HCT116 (cell line): ENCODE data around the gene ATP13A3. TPM values are rescaled to one million over a fixed set of nuclear protein-coding genes. Genes with fewer than 3 reads are reported as not detected.

Experiments
- ATAC-seq: fragments of 200-7000 bp; cut with Tn5 transposase; 2 replicates; pipeline ENCODE4 v1.9.1; 2020; ENCODE audit warnings: mild to moderate bottlenecking, moderate library complexity
- BruUV-seq: library from RNA; stranded (reverse); fragments of 400-500 nt; replicated peaks from 2 replicates; lab custom pipeline; 2021; lab: Mats Ljungman, UMichigan
- CTCF ChIA-PET: fragments of 300-600 bp; sonication (Branson Sonifier 250); formaldehyde crosslinking; loops from one replicate; lab custom pipeline; 2021; ENCODE audit warnings: antibody characterized with exemption; lab: Charles Lee
- POLR2A ChIA-PET: fragments of 300-600, 350-600 bp; sonication (Branson Sonifier 250); formaldehyde crosslinking; loops from one replicate; lab custom pipeline; 2021; ENCODE audit warnings: antibody characterized with exemption; lab: Charles Lee
- RAD21 ChIA-PET, 2 experiments: fragments of 300-600 bp; sonication (Branson Sonifier 250); formaldehyde crosslinking; loops; one replicate each; lab custom pipeline; 2023; ENCODE audit warnings: low total read pairs in 2 of 2; ENCODE audit not compliant: uncharacterized antibody in 2 of 2, unreplicated experiment in 2 of 2, low non-redundant PET in 1 of 2; lab: Charles Lee
- DNase-seq: peaks from one replicate; pipeline ENCODE4 v3.0.0-alpha.2; 2010; ENCODE audit warnings: low read depth, low spot score
- H2AFZ ChIP-seq: fragments of 200-600 bp; shearing (Covaris generic), sonication (generic); 2 replicates; pipeline ENCODE4 v1.6.1; 2017; ENCODE audit warnings: low read depth, mixed run types, mixed read lengths, antibody characterized with exemption, low read length; ENCODE audit not compliant: poor library complexity, severe bottlenecking
- H3K27ac ChIP-seq: 2 replicates; pipeline ENCODE4 v1.5.1; 2012; ENCODE audit warnings: low read depth, low read length
- H3K27me3 ChIP-seq: fragments of 200-600 bp; sonication (generic); 2 replicates; pipeline ENCODE4 v1.6.1; 2016; ENCODE audit warnings: mixed run types, low read length, mixed read lengths; ENCODE audit not compliant: insufficient read depth
- H3K36me3 ChIP-seq, 2 experiments: fragments of 200-500 bp in 1 of 2; fragments of 200-600 bp in 1 of 2; sonication (Bioruptor generic) in 1 of 2; sonication (generic) in 1 of 2; 2 replicates each; pipeline versions ENCODE4 v1.5.1 to v1.6.1; 2014 to 2016; ENCODE audit warnings: low read length in 2 of 2, inconsistent platforms in 1 of 2, mixed read lengths in 1 of 2, mixed run types in 1 of 2; ENCODE audit not compliant: insufficient read depth in 2 of 2, control insufficient read depth in 1 of 2
- H3K4me1 ChIP-seq, 2 experiments: fragments of 200-600 bp in 1 of 2; sonication (generic) in 1 of 2; 2 replicates each; pipeline versions ENCODE4 v1.5.1 to v1.6.1; 2012 to 2017; ENCODE audit warnings: low read length in 2 of 2, inconsistent platforms in 1 of 2, mild to moderate bottlenecking in 1 of 2, mixed read lengths in 1 of 2, mixed run types in 1 of 2, moderate library complexity in 1 of 2; ENCODE audit not compliant: insufficient read depth in 2 of 2, control insufficient read depth in 1 of 2
- H3K4me2 ChIP-seq: fragments of 200-600 bp; sonication (generic); 2 replicates; pipeline ENCODE4 v1.6.1; 2017; ENCODE audit warnings: mixed run types, low read length, mixed read lengths
- H3K4me3 ChIP-seq, 2 experiments: fragments of 200-600 bp in 1 of 2; sonication (generic) in 1 of 2; replicated peaks in 1 of 2; 2 replicates each; pipeline ENCODE4 v1.5.1; 2011 to 2016; ENCODE audit warnings: low read length in 2 of 2, control low read depth in 1 of 2, low read depth in 1 of 2, mild to moderate bottlenecking in 1 of 2, mixed read lengths in 1 of 2, mixed run types in 1 of 2
- H3K79me2 ChIP-seq: fragments of 200-600 bp; sonication (generic); 2 replicates; pipeline ENCODE4 v1.6.1; 2017; ENCODE audit warnings: mild to moderate bottlenecking, mixed run types, low read length, moderate library complexity, mixed read lengths; ENCODE audit not compliant: insufficient read depth
- H3K9ac ChIP-seq: fragments of 200-600 bp; sonication (generic); 2 replicates; pipeline ENCODE4 v1.6.1; 2016; ENCODE audit warnings: low read length, mixed read lengths
- H3K9me2 ChIP-seq: fragments of 200-600 bp; sonication (generic), shearing (Covaris generic); 2 replicates; pipeline ENCODE4 v1.6.1; 2017; ENCODE audit warnings: mixed run types, mild to moderate bottlenecking, moderate library complexity; ENCODE audit not compliant: insufficient read depth
- H3K9me3 ChIP-seq, 2 experiments: fragments of 200-500 bp in 1 of 2; fragments of 200-600 bp in 1 of 2; sonication (Bioruptor generic) in 1 of 2; sonication (generic) in 1 of 2; 2 replicates each; pipeline ENCODE4 v1.6.1; 2014 to 2017; ENCODE audit warnings: low read length in 2 of 2, mixed read lengths in 2 of 2, inconsistent platforms in 1 of 2, low read depth in 1 of 2, mild to moderate bottlenecking in 1 of 2, mixed run types in 1 of 2, moderate library complexity in 1 of 2; ENCODE audit not compliant: control insufficient read depth in 1 of 2, insufficient read depth in 1 of 2
- H4K20me1 ChIP-seq: fragments of 200-600 bp; sonication (generic), shearing (Covaris generic); 2 replicates; pipeline ENCODE4 v1.6.1; 2017; ENCODE audit warnings: mixed run types, mild to moderate bottlenecking, moderate library complexity; ENCODE audit not compliant: insufficient read depth
- ATF3 ChIP-seq: IDR thresholded peaks from 2 replicates; pipeline ENCODE4 v1.6.1; 2012
- CBX3 ChIP-seq: IDR thresholded peaks from 2 replicates; pipeline ENCODE4 v1.6.1; 2012; ENCODE audit warnings: low read depth
- CEBPB ChIP-seq: IDR thresholded peaks from 2 replicates; pipeline ENCODE4 v1.6.1; 2012; ENCODE audit warnings: low read depth
- EGR1 ChIP-seq: IDR thresholded peaks from 2 replicates; pipeline ENCODE4 v1.6.1; 2012; ENCODE audit warnings: low read depth
- ELF1 ChIP-seq: IDR thresholded peaks from 2 replicates; pipeline ENCODE4 v1.6.1; 2012; ENCODE audit warnings: low read depth, borderline replicate concordance
- EZH2 ChIP-seq: fragments of 200-600 bp; sonication (generic); IDR thresholded peaks from 2 replicates; pipeline ENCODE4 v1.6.1; 2017; ENCODE audit warnings: antibody characterized with exemption, mixed run types
- EZH2phosphoT487 ChIP-seq: fragments of 200-600 bp; IDR thresholded peaks from 2 replicates; pipeline ENCODE4 v1.6.1; 2018; ENCODE audit warnings: antibody characterized with exemption, borderline replicate concordance
- JUND ChIP-seq: IDR thresholded peaks from 2 replicates; pipeline ENCODE4 v1.6.1; 2012
- POLR2A ChIP-seq: IDR thresholded peaks from 2 replicates; pipeline ENCODE4 v1.7.0; 2011; ENCODE audit warnings: borderline replicate concordance; ENCODE audit not compliant: insufficient read depth, insufficient read length; ENCODE audit errors: extremely low read depth
- RAD21 ChIP-seq: IDR thresholded peaks from 2 replicates; pipeline ENCODE4 v1.6.1; 2012; ENCODE audit warnings: low read depth, mild to moderate bottlenecking
- YY1 ChIP-seq: IDR thresholded peaks from 2 replicates; pipeline ENCODE4 v1.6.1; 2011; ENCODE audit warnings: low read length, low read depth, moderate library complexity, mild to moderate bottlenecking; ENCODE audit not compliant: insufficient replicate concordance; ENCODE audit errors: extremely low read depth
- ZBTB33 ChIP-seq: IDR thresholded peaks from 2 replicates; pipeline ENCODE4 v1.6.1; 2011; ENCODE audit warnings: mild to moderate bottlenecking, low read length, moderate library complexity; ENCODE audit not compliant: insufficient replicate concordance; ENCODE audit errors: extremely low read depth
- ZFX ChIP-seq: fragments of 450-650 bp; IDR thresholded peaks from 2 replicates; pipeline ENCODE4 v1.6.1; 2017
- intact Hi-C: fragments of 100-400 bp; cut with micrococcal nuclease; formaldehyde crosslinking; loops from 2 replicates; pipeline ENCODE4 v1.10.0; 2022
- total RNA-seq: library from RNA; stranded (reverse); gene quantifications from one replicate; pipeline ENCODE4 v1.2.1, GENCODE V29; 2021; ENCODE audit not compliant: unreplicated experiment

ATP13A3 gene
- total RNA-seq, 1 experiment from 2014 or later = 139 TPM

GRCh38 chr3:194424373-194424772 lies 62.4 kb downstream of the ATP13A3 start:
- DNase-seq (no peak), ATAC-seq (0 out of 2 replicates have a peak, but pooled peaks have one; percentile 36)
- Histone ChIP-seq H3K4me2 (no peak overlapping the region), H3K36me3 (peaks cover 24 to 50% of the 10 kb centered on the region in 2 experiments), H3K9me2 (no peaks in the 10 kb centered on the region), H3K4me3 (no peak overlapping the region), H2AFZ (no peak overlapping the region), H3K9me3 (no peaks in the 10 kb centered on the region), H3K9ac (no peak overlapping the region), H3K27ac (no peak overlapping the region), H3K4me1 (no peaks in the 10 kb centered on the region), H3K79me2 (peaks cover 5% of the 10 kb centered on the region; the same call in 1 of the 2 replicates), H4K20me1 (0 out of 2 replicates have a peak, but pooled peaks cover 6% of the 10 kb centered on the region), H3K27me3 (no peaks in the 10 kb centered on the region)
- RAD21 ChIA-PET = no interaction called here
- CTCF ChIA-PET = no interaction called here
- POLR2A ChIA-PET = no interaction called here
- TF ChIP-seq CBX3 = no peak
- TF ChIP-seq RAD21 = no peak
- no peak for TF ChIP-seq ELF1
- TF ChIP-seq YY1 = no peak
- no peak for TF ChIP-seq EZH2phosphoT487
- TF ChIP-seq EZH2 = no peak
- TF ChIP-seq CEBPB = no peak
- no peak for TF ChIP-seq ZFX
- TF ChIP-seq ATF3 = no peak
- TF ChIP-seq EGR1 = no peak
- intact Hi-C loops = no loop called here
- BruUV-seq = no TSS peak

- peaks cover 26 to 52% of the 10 kb centered on the region in 2 experiments for H3K36me3 ChIP-seq
- H3K4me2 ChIP-seq = no peak overlapping the region
- no peaks in the 10 kb centered on the region for H3K27me3 ChIP-seq
- no peak overlapping the region for H3K27ac ChIP-seq
- H3K9me2 ChIP-seq = no peaks in the 10 kb centered on the region
- CTCF ChIA-PET = no interaction called here
- ATAC-seq (no peak), DNase-seq (no peak)
- no peak overlapping the region for H3K9ac ChIP-seq
- H4K20me1 ChIP-seq = 0 out of 2 replicates have a peak, but pooled peaks cover 6% of the 10 kb centered on the region
- no peak overlapping the region for H3K4me3 ChIP-seq
- TF ChIP-seq POLR2A = no peak
- TF ChIP-seq EZH2 = no peak
- no peak for TF ChIP-seq JUND
- TF ChIP-seq ATF3 = no peak
- no peak for TF ChIP-seq ZFX
- no peak for TF ChIP-seq EZH2phosphoT487
- no peak for TF ChIP-seq ZBTB33
- RAD21 ChIA-PET = no interaction called here
- no TSS peak for BruUV-seq
- POLR2A ChIA-PET = no interaction called here
- intact Hi-C loops = no loop called here
- no peak overlapping the region for H2AFZ ChIP-seq
- H3K4me1 ChIP-seq = no peaks in the 10 kb centered on the region
- no peaks in the 10 kb centered on the region for H3K9me3 ChIP-seq
- H3K79me2 ChIP-seq = peaks cover 5% of the 10 kb centered on the region; the same call in 1 of the 2 replicates
These were observed 63.5 kb downstream of the ATP13A3 start for GRCh38 chr3:194423317-194423716.
